GM19372 (cell line): Measurements from ENCODE around the gene CEL.

Experiments
- ATAC-seq: cut with Tn5 transposase; IDR thresholded peaks from one replicate; pipeline ENCODE4 v1.9.1; 2021; ENCODE audit warnings: mild to moderate bottlenecking, low read depth, moderate library complexity; ENCODE audit not compliant: unreplicated experiment

The CEL gene

GRCh38 chr9:133113949-133114885, 52.4 kb downstream of the CEL start:
- ATAC-seq: no peak

GRCh38 chr9:133114886-133115603, 53.3 kb downstream of the CEL start:
- no peak for ATAC-seq

GRCh38 chr9:133115604-133116345, 54.0 kb downstream of the CEL start:
- peak; percentile 79 for ATAC-seq

GRCh38 chr9:133116346-133117231, 54.8 kb downstream of the CEL start:
- ATAC-seq: no peak

- no peak for ATAC-seq
Measured at GRCh38 chr9:133117271-133118178, 55.7 kb downstream of the CEL start.

- ATAC-seq: no peak
Measured at GRCh38 chr9:133118179-133118520, 56.4 kb downstream of the CEL start.

- no peak for ATAC-seq
Measured at GRCh38 chr9:133118568-133118967, 56.8 kb downstream of the CEL start.

- no peak for ATAC-seq
Measured at GRCh38 chr9:133119103-133119845, 57.5 kb downstream of the CEL start.

- no peak for ATAC-seq
Measured at GRCh38 chr9:133119846-133120500, 58.2 kb downstream of the CEL start.

- ATAC-seq: no peak
Measured at GRCh38 chr9:133120501-133121197, 58.9 kb downstream of the CEL start.
